ENCODE measurements around the gene CHODL.

CHODL gene

GRCh38 chr21:18294100-18294499, 49.5 kb downstream of the CHODL start:
- no peak for FAIRE-seq

DNA sequence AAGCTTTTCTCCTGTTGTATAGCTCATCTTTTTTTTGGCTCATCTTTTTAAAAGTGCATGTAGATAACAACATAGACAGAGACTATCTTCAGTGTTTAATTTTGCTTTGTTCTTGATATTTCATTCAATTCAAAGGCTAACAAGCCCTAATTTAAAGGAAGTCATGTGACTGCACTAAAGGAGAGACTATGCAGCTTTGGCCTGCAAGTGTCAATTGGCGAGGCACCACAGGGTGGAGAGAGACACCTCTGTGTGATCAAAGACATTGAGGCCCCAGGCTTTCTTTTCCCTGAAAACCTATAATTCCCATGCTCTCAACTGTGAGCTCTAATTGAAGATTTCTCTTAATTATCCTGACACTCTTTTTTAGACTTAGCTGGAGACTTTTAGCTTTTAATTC, 53.6 kb downstream of the CHODL start:
- no peak for FAIRE-seq
